Tibial nerve (tissue), 4 donors: Measurements from ENCODE around the gene SNAP91. TPM values are rescaled to one million over a fixed set of nuclear protein-coding genes. Genes with fewer than 3 reads are reported as not detected.
"Not testable (repeated sequence)": the region's sequence is repeated elsewhere in the genome, so short reads cannot be mapped to it uniquely, and the experiment has no call there.

Source experiments
- DNase-seq, 2 donors: peaks; one replicate each; pipeline ENCODE4 v3.0.0-alpha.2; 2019; ENCODE audit warnings: low spot score in 2 of 2
- H3K27ac ChIP-seq, 4 donors: fragments of 200-600 bp; sonication (generic) in 3 of 4; one replicate each; pipeline ENCODE4 v1.5.1; 2017 to 2019; ENCODE audit warnings: mild to moderate bottlenecking in 1 of 4
- H3K27me3 ChIP-seq, 2 donors: fragments of 200-600 bp; sonication (generic) in 1 of 2; one replicate each; pipeline versions ENCODE4 v1.5.1 to v1.6.0; 2017 to 2019
- H3K36me3 ChIP-seq, 3 donors: fragments of 200-600 bp; sonication (generic); one replicate each; pipeline ENCODE4 v1.5.1; 2018 to 2019
- H3K4me1 ChIP-seq, 4 donors: fragments of 200-600 bp; sonication (generic) in 3 of 4; one replicate each; pipeline ENCODE4 v1.5.1; 2017 to 2019
- H3K4me3 ChIP-seq, 4 donors: fragments of 200-600 bp; sonication (generic) in 3 of 4; one replicate each; pipeline ENCODE4 v1.5.1; 2017 to 2019; ENCODE audit warnings: mild to moderate bottlenecking in 1 of 4, moderate library complexity in 1 of 4
- H3K9me3 ChIP-seq, 4 donors: fragments of 200-600 bp; sonication (generic) in 3 of 4; one replicate each; pipeline ENCODE4 v1.5.1; 2017 to 2019
- EP300 ChIP-seq, 2 donors: sonication (generic); formaldehyde crosslinking; IDR thresholded peaks; one replicate each; pipeline ENCODE4 v1.6.1; 2017; ENCODE audit warnings: antibody characterized with exemption in 2 of 2, mild to moderate bottlenecking in 1 of 2
- POLR2A ChIP-seq, 2 donors: fragments of 450-650 bp; IDR thresholded peaks; one replicate each; pipeline ENCODE4 v1.6.1; 2017; ENCODE audit warnings: antibody characterized with exemption in 2 of 2, mild to moderate bottlenecking in 2 of 2, moderate library complexity in 2 of 2
- WGBS, 2 donors: methylation state at CpG; one replicate each; pipeline ENCODE4 v1.1.5; 2018; 5-methylcytosine and 5-hydroxymethylcytosine counted together
- total RNA-seq, 4 donors: library from RNA; depleted of rRNA; stranded (reverse); fragments of >200 nt; gene quantifications; one replicate each; pipeline ENCODE4 v1.1.0, GENCODE V29; 2016
- TF ChIP-seq, protein P1 (sequence below), 5 experiments: fragments of 200-600 bp in 3 of 5; fragments of 450-650 bp in 2 of 5; sonication (generic) in 3 of 5; IDR thresholded peaks; one replicate each; pipeline ENCODE4 v1.5.1; 2016 to 2019; ENCODE audit warnings: antibody characterized with exemption in 5 of 5, mild to moderate bottlenecking in 3 of 5, moderate library complexity in 2 of 5

SNAP91 gene
- total RNA-seq, 4 donors from 2014 or later, result 0.42 to 4.3 (median 0.90) TPM; not detected in 1

DNA sequence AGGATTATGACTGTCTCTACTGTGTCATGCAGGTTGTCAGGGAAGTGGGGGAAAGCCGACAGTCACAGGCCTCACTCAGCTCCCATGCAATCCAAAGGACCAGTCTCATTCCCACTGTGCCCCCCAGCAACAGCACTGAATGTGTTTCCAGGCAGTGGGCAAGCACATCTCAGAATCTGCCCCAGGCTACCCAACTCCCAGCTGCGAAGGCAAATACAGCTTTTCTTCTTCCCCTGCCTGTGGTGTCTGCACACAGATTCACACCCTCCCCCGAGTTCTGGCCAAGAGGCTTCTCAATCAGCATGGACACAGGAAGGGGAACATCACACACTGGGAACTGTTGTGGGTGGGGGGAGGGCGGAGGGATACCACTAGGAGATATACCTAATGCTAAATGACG is 75.3 kb downstream of the SNAP91 start:
- H3K9me3 ChIP-seq, result no peaks in the 10 kb centered on the region
- no peak for DNase-seq
- H3K27ac ChIP-seq, result no peak overlapping the region
- no peak overlapping the region for H3K4me3 ChIP-seq
- no peaks in the 10 kb centered on the region for H3K27me3 ChIP-seq
- no peaks in the 10 kb centered on the region for H3K4me1 ChIP-seq
- no peaks in the 10 kb centered on the region for H3K36me3 ChIP-seq
- no peak for TF ChIP-seq EP300 (IDR thresholded peaks at IDR 0.05)
- TF ChIP-seq POLR2A (IDR thresholded peaks at IDR 0.05), result no peak
- TF ChIP-seq, protein P1, sequence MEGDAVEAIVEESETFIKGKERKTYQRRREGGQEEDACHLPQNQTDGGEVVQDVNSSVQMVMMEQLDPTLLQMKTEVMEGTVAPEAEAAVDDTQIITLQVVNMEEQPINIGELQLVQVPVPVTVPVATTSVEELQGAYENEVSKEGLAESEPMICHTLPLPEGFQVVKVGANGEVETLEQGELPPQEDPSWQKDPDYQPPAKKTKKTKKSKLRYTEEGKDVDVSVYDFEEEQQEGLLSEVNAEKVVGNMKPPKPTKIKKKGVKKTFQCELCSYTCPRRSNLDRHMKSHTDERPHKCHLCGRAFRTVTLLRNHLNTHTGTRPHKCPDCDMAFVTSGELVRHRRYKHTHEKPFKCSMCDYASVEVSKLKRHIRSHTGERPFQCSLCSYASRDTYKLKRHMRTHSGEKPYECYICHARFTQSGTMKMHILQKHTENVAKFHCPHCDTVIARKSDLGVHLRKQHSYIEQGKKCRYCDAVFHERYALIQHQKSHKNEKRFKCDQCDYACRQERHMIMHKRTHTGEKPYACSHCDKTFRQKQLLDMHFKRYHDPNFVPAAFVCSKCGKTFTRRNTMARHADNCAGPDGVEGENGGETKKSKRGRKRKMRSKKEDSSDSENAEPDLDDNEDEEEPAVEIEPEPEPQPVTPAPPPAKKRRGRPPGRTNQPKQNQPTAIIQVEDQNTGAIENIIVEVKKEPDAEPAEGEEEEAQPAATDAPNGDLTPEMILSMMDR (IDR thresholded peaks at IDR 0.05), result no peak
- WGBS, 2 donors, result 52 to 86% methylated on average over 5 of the region's 5 CpGs

DNA sequence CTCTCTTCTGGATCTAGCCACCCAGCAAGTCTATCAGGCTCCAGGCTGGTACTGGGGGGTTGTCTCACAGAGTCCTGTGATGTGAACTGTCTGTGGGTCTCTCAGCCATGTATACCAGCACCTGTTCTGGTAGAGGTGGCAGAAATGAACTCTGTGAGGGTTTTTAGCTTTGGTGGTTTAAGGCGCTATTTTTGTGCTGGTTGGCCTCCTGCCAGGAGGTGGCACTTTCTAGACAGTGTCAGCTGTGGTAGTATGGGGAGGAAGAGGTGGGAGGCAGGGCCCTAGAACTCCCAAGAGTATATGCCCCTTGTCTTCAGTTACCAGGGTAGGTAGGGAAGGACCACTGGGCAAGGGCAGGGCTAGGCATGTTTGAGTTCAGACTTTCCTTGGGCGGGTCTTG is 75.8 kb downstream of the SNAP91 start:
- no peaks in the 10 kb centered on the region for H3K36me3 ChIP-seq
- no peaks in the 10 kb centered on the region for H3K27me3 ChIP-seq
- DNase-seq, result no peak
- TF ChIP-seq POLR2A (IDR thresholded peaks at IDR 0.05), result no peak
- TF ChIP-seq, protein P1 (IDR thresholded peaks at IDR 0.05), result no peak
- TF ChIP-seq EP300 (IDR thresholded peaks at IDR 0.05), result no peak
- WGBS, 2 donors, result 82 to 83% methylated on average over 2 of the region's 2 CpGs
- no peak overlapping the region for H3K27ac ChIP-seq
- H3K4me3 ChIP-seq, result no peak overlapping the region
- no peaks in the 10 kb centered on the region for H3K4me1 ChIP-seq
- no peaks in the 10 kb centered on the region for H3K9me3 ChIP-seq

DNA sequence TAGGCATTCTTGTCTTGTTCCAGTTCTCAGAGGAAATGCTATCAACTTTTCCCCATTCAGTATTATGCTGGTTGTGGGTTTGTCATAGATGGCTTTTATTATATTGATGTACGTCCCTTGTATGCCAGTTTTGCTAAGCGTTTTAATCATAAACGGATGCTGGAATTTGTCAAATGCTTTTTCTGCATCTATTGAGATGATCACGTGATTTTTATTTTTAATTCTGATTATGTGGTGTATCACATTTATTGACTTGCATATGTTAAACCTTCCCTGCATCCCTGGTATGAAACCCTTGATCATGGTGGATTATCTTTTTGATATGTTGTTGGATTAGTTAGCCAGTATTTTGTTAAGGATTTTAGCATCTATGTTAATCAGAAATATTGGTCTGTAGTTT is 79.0 kb downstream of the SNAP91 start:
- not testable (repeated sequence) for H3K4me1 ChIP-seq
- WGBS, 2 donors, result 88 to 92% methylated on average over 4 of the region's 4 CpGs

DNA sequence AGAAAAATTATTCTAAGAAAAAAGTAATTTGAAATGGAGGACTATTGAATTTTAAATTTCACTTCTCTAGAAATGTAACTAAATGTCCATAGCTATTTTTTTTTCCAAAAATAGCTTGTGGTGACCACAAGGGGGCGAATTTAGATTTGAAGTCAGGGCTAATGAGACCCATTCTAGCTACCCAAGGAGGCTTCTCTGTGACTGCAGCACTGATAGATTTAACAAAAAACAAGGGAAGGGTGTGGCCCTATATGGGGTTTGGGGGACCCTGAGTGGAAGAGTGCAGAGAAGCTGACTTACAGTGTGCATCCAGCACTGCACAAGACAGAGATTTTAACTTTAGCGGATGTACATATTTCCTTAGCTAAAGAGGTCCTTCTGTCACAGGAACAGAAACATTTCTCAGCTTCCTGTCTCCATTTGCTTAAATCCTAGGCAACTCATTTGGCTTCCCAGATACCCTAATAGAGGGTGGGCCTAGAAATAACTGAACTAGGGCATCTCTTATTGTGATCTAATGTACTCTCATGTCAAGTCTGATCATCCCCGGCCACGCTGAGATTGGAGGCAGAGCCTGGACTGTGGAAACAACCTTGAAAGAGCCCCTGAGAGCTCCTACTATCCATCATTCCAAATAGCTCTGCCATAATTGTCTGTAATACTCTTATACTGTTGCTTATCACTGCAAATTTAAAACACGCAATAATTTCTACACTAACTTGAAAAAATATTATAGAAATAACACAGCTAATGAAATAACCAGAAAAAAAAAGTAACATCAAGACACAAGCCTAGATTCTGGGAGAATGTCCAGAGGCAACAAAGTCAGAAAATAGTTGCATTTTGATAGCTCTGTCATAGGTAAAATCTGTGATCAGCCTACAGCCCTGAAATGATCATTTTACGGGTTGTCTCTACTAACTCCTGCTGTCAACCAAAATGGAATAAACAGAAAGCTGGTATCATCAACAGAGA is 93.6 kb downstream of the SNAP91 start:
- WGBS, 2 donors, result 69 to 73% methylated on average over 6 of the region's 6 CpGs
- H3K4me1 ChIP-seq, result no peaks in the 10 kb centered on the region

More for the DNA sequence above, 79.0 kb downstream of the SNAP91 start:
- not testable (repeated sequence) for DNase-seq, H3K27ac ChIP-seq, H3K9me3 ChIP-seq, H3K27me3 ChIP-seq, H3K36me3 ChIP-seq, H3K4me3 ChIP-seq

DNA sequence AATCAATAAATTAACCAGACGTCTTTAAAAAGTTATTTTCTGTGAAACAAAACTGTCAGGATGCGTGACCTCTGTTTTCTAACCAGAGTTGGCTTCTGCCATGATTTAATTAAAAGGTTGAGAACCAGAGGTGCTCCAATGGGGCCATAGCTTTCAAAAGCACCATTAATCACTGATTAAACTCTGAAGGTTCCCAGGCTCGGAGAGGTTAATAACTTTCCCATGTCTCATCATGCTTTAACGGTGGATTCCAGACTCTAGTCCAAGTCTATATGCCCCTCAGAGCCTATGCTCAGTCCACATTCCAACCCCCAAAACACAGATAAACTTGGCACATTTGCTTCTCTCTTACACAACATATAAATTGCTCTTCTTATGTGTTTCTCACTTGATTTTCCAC is 95.5 kb downstream of the SNAP91 start:
- no peaks in the 10 kb centered on the region for H3K36me3 ChIP-seq
- no peak for DNase-seq
- no peak overlapping the region for H3K4me3 ChIP-seq
- 59 to 64% methylated on average over 4 of the region's 4 CpGs for WGBS, 2 donors
- H3K9me3 ChIP-seq, result no peaks in the 10 kb centered on the region
- H3K27me3 ChIP-seq, result no peaks in the 10 kb centered on the region
- no peaks in the 10 kb centered on the region for H3K4me1 ChIP-seq
- TF ChIP-seq POLR2A (IDR thresholded peaks at IDR 0.05), result no peak
- TF ChIP-seq, protein P1 (IDR thresholded peaks at IDR 0.05), result no peak
- no peak for TF ChIP-seq EP300 (IDR thresholded peaks at IDR 0.05)
- H3K27ac ChIP-seq, result no peak overlapping the region

More for the DNA sequence above, 93.6 kb downstream of the SNAP91 start:
- no peak for TF ChIP-seq EP300 (IDR thresholded peaks at IDR 0.05)
- TF ChIP-seq, protein P1 (IDR thresholded peaks at IDR 0.05), result peak in 4 of 5 experiments; percentile 33 to 59 (median 38)
- Histone ChIP-seq H3K9me3 (no peaks in the 10 kb centered on the region), H3K27ac (no peak overlapping the region), H3K27me3 (no peaks in the 10 kb centered on the region), H3K4me3 (no peak overlapping the region), H3K36me3 (no peaks in the 10 kb centered on the region)
- no peak for DNase-seq
